SK-N-SH (cell line): ENCODE results near the gene ARHGAP6. TPM values are rescaled to one million over a fixed set of nuclear protein-coding genes. Genes with fewer than 3 reads are reported as not detected.

Source experiments
- CTCF ChIA-PET: fragments of 300-600, 350-600 bp; formaldehyde crosslinking; extraction: SDS; loops from one replicate; lab custom pipeline; 2021; lab: Yijun Ruan, JAX
- POLR2A ChIA-PET: fragments of 350-600 bp; sonication (Branson Sonifier 250); formaldehyde crosslinking; extraction: SDS; loops from one replicate; lab custom pipeline; 2020; ENCODE audit warnings: antibody characterized with exemption, inconsistent platforms; lab: Yijun Ruan, JAX
- DNase-seq: peaks from one replicate; pipeline ENCODE4 v3.0.0; 2012
- H2AFZ ChIP-seq: fragments of 200-600 bp; sonication (generic); 2 replicates; pipeline ENCODE4 v1.8.1; 2016; ENCODE audit warnings: antibody characterized with exemption, mild to moderate bottlenecking, low read depth
- H3F3A ChIP-seq: fragments of 200-600 bp; sonication (generic); replicated peaks from 2 replicates; pipeline ENCODE3; 2016; ENCODE audit warnings: antibody characterized with exemption, mild to moderate bottlenecking; ENCODE audit not compliant: insufficient read depth
- H3K27ac ChIP-seq, 2 experiments: fragments of 200-500 bp in 1 of 2; fragments of 200-600 bp in 1 of 2; sonication (Bioruptor generic) in 1 of 2; sonication (generic), shearing (Covaris generic) in 1 of 2; 2 replicates each; pipeline versions ENCODE4 v1.5.1 to v1.6.1; 2014 to 2016; ENCODE audit warnings: low read depth in 2 of 2, inconsistent platforms in 1 of 2, low read length in 1 of 2, mild to moderate bottlenecking in 1 of 2, mixed read lengths in 1 of 2
- H3K27me3 ChIP-seq: fragments of 200-600 bp; sonication (generic), shearing (Covaris generic); 2 replicates; pipeline ENCODE4 v1.6.1; 2016; ENCODE audit warnings: mixed run types; ENCODE audit not compliant: insufficient read depth
- H3K36me3 ChIP-seq, 2 experiments: fragments of 200-500 bp in 1 of 2; fragments of 200-600 bp in 1 of 2; sonication (Bioruptor generic) in 1 of 2; sonication (generic) in 1 of 2; replicated peaks in 1 of 2; 2 replicates each; pipeline versions ENCODE3 to v1.5.1; 2014 to 2016; ENCODE audit warnings: low read length in 1 of 2, mild to moderate bottlenecking in 1 of 2; ENCODE audit not compliant: insufficient read depth in 2 of 2, control insufficient read depth in 1 of 2
- H3K4me1 ChIP-seq, 2 experiments: fragments of 200-500 bp in 1 of 2; fragments of 200-600 bp in 1 of 2; sonication (Bioruptor generic) in 1 of 2; sonication (generic), shearing (Covaris generic) in 1 of 2; 2 replicates each; pipeline versions ENCODE4 v1.5.1 to v1.6.1; 2014 to 2016; ENCODE audit warnings: low read depth in 1 of 2, low read length in 1 of 2, mixed run types in 1 of 2; ENCODE audit not compliant: insufficient read depth in 2 of 2, control insufficient read depth in 1 of 2
- H3K4me2 ChIP-seq: fragments of 200-600 bp; sonication (generic), shearing (Covaris generic); 2 replicates; pipeline ENCODE4 v1.6.1; 2017; ENCODE audit warnings: mixed run types
- H3K4me3 ChIP-seq, 2 experiments: fragments of 200-500 bp in 1 of 2; fragments of 200-600 bp in 1 of 2; sonication (Bioruptor generic) in 1 of 2; sonication (generic), shearing (Covaris generic) in 1 of 2; 2 replicates each; pipeline versions ENCODE4 v1.5.1 to v1.8.1; 2014 to 2016; ENCODE audit warnings: low read depth in 2 of 2, inconsistent platforms in 1 of 2, low read length in 1 of 2, mild to moderate bottlenecking in 1 of 2, mixed read lengths in 1 of 2, moderate library complexity in 1 of 2
- H3K79me2 ChIP-seq: fragments of 200-600 bp; sonication (generic); 2 replicates; pipeline ENCODE4 v1.8.1; 2017; ENCODE audit warnings: mild to moderate bottlenecking; ENCODE audit not compliant: insufficient read depth
- H3K9ac ChIP-seq: fragments of 200-600 bp; sonication (generic); 2 replicates; pipeline ENCODE4 v1.6.1; 2017; ENCODE audit warnings: mixed run types
- H3K9me2 ChIP-seq: fragments of 200-600 bp; sonication (generic); 2 replicates; pipeline ENCODE4 v1.6.1; 2017; ENCODE audit warnings: mixed run types
- H3K9me3 ChIP-seq: fragments of 200-600 bp; sonication (generic); 2 replicates; pipeline ENCODE4 v1.6.1; 2017; ENCODE audit warnings: mixed run types, mild to moderate bottlenecking, moderate library complexity
- H4K20me1 ChIP-seq: fragments of 200-600 bp; sonication (generic); 2 replicates; pipeline ENCODE4 v1.6.1; 2017; ENCODE audit warnings: mild to moderate bottlenecking, mixed run types; ENCODE audit not compliant: insufficient read depth
- CTCF ChIP-seq: fragments of 200-600 bp; sonication (generic); IDR thresholded peaks from 2 replicates; pipeline ENCODE4 v1.6.1; 2017; ENCODE audit warnings: antibody characterized with exemption, mild to moderate bottlenecking, moderate library complexity
- ELF1 ChIP-seq: IDR thresholded peaks from 2 replicates; pipeline ENCODE4 v1.4.0; 2012
- EZH2phosphoT487 ChIP-seq: fragments of 200-600 bp; sonication (generic); IDR thresholded peaks from 2 replicates; pipeline ENCODE4 v1.6.1; 2017; ENCODE audit warnings: low read depth, mixed run types, mild to moderate bottlenecking, antibody characterized with exemption, moderate library complexity, borderline replicate concordance
- JUND ChIP-seq: IDR thresholded peaks from 2 replicates; pipeline ENCODE4 v1.4.0; 2012
- MAX ChIP-seq: IDR thresholded peaks from 2 replicates; pipeline ENCODE4 v1.4.0; 2012; ENCODE audit warnings: low read depth
- PBX3 ChIP-seq: IDR thresholded peaks from 2 replicates; pipeline ENCODE4; 2012
- POLR2AphosphoS5 ChIP-seq: IDR thresholded peaks from 2 replicates; pipeline ENCODE4 v1.6.1; 2012; ENCODE audit warnings: low read depth, low read length
- RFX5 ChIP-seq: IDR thresholded peaks from 2 replicates; pipeline ENCODE4 v1.6.1; 2012; ENCODE audit warnings: mild to moderate bottlenecking, improper control_type of control experiment, low read length
- TAF1 ChIP-seq: IDR thresholded peaks from 2 replicates; pipeline ENCODE4 v1.6.1; 2012; ENCODE audit warnings: low read depth, mild to moderate bottlenecking, low read length, moderate library complexity, borderline replicate concordance
- TEAD4 ChIP-seq: IDR thresholded peaks from 2 replicates; pipeline ENCODE4 v1.4.0; 2012; ENCODE audit warnings: mild to moderate bottlenecking, borderline replicate concordance; ENCODE audit not compliant: insufficient read depth
- USF1 ChIP-seq: IDR thresholded peaks from 2 replicates; pipeline ENCODE4 v1.4.0; 2012; ENCODE audit warnings: low read depth, borderline replicate concordance
- ZBTB33 ChIP-seq: IDR thresholded peaks from 2 replicates; pipeline ENCODE4 v1.4.0; 2012; ENCODE audit warnings: low read depth, borderline replicate concordance
- WGBS: methylation state at CpG from one replicate; pipeline ENCODE4 v1.1.6; 2017; ENCODE audit warnings: low lambda C conversion rate; 5-methylcytosine and 5-hydroxymethylcytosine counted together
- polyA plus RNA-seq, 3 experiments: library from polyadenylated mRNA; depleted of rRNA; stranded (reverse); fragments of >200 nt; gene quantifications; 2 replicates each; pipeline ENCODE4 v1.2.3, GENCODE V29; 2012

ARHGAP6 gene
- polyA plus RNA-seq, 1 of the 3 experiments (the other 2 are of a cell fraction) = 0.16 TPM

DNA sequence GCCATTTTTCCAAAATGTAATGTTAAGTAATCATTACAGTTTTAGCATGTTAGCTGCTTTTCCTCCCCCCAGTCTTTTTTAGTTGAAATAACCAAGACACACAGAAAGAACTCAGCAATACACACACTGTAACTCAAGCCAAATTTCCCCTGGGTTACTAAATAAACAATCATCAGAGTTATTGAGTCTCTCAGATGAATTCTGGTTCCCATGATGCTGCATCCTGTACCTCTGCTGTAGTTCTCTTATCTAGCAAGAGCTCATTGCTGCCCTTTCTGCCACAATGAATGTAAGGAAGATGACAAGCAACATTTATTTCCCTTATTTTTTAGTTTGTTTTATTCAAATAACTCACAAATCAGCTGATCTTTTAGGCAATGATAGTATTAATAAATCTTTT is 185.1 kb downstream of the ARHGAP6 start:
- CTCF ChIA-PET = no interaction called here
- no peak for DNase-seq

GRCh38 chrX:11478911-11479310 is 186.8 kb downstream of the ARHGAP6 start:
- TF ChIP-seq JUND (no peak), CTCF (no peak)
- no peaks in the 10 kb centered on the region for H3F3A ChIP-seq
- H3K4me1 ChIP-seq = no peaks in the 10 kb centered on the region
- no peak overlapping the region for H3K4me2 ChIP-seq
- ChIA-PET POLR2A (no interaction called here), CTCF (no interaction called here)
- H3K4me3 ChIP-seq = no peak overlapping the region
- WGBS = 34% methylated on average over 3 of the region's 3 CpGs
- H3K9me3 ChIP-seq = no peaks in the 10 kb centered on the region
- DNase-seq = no peak
- H3K27ac ChIP-seq = no peak overlapping the region
- no peaks in the 10 kb centered on the region for H3K36me3 ChIP-seq
- H3K9ac ChIP-seq = no peak overlapping the region
- no peaks in the 10 kb centered on the region for H3K79me2 ChIP-seq
- H3K9me2 ChIP-seq = no peaks in the 10 kb centered on the region
- H3K27me3 ChIP-seq = no peaks in the 10 kb centered on the region
- H2AFZ ChIP-seq = no peak overlapping the region
- H4K20me1 ChIP-seq = no peaks in the 10 kb centered on the region

More for the DNA sequence above, 185.1 kb downstream of the ARHGAP6 start:
- Histone ChIP-seq H3F3A (no peaks in the 10 kb centered on the region), H2AFZ (no peak overlapping the region), H3K9ac (no peak overlapping the region), H3K9me2 (no peaks in the 10 kb centered on the region), H3K4me2 (no peak overlapping the region), H3K4me1 (no peaks in the 10 kb centered on the region), H3K27ac (no peak overlapping the region), H3K9me3 (no peaks in the 10 kb centered on the region), H3K36me3 (no peaks in the 10 kb centered on the region), H4K20me1 (no peaks in the 10 kb centered on the region), H3K4me3 (no peak overlapping the region), H3K27me3 (no peaks in the 10 kb centered on the region; the same call in 1 of the 2 replicates), H3K79me2 (no peaks in the 10 kb centered on the region)
- TF ChIP-seq ZBTB33 (no peak), TAF1 (no peak), USF1 (no peak), ELF1 (no peak), MAX (no peak), PBX3 (no peak), POLR2AphosphoS5 (no peak), EZH2phosphoT487 (no peak), TEAD4 (no peak), RFX5 (no peak)
- POLR2A ChIA-PET = no interaction called here
